ENCODE measurements around the gene SORCS2. TPM values are rescaled to one million over a fixed set of nuclear protein-coding genes. Genes with fewer than 3 reads are reported as not detected.

The SORCS2 gene
- total RNA-seq, 5 donors from 2014 or later (not counting 1 experiment from before 2014, with no cell fraction given) = 0.22 TPM; not detected in 4

DNA sequence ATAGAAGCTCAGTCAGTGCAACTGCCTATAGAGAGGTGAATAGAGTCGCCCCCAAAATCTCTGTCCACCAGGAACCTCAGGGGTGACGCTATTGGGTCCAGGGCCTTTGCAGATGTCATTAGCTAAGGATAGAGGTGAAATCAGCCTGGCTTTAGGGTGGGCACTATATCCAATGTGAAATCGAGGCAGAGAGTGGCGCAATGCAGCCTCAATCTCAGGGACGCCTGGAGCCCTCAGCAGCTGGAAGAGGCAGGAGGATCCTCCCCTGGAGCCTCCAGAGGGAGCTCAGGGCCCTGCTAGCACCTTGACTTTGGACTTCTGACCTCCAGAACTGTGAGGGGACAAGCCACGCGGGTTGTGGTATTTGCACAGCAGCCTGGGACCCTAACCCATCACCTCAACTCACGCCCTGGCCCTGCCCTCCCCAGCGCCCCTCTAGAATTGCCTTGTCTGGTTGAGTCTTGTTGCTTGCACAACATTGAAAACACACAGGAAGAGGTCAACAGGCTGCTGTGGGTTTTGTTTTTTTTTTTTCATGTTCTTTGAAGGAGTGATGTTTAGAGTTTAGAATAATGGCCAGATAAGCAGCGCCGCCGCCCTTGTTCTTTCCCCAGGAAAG lies 331.8 kb downstream of the SORCS2 start:
- Mint-ChIP-seq H3K36me3 (no peaks in the 10 kb centered on the region), H3K27me3 (peaks cover 14 to 63% of the 10 kb centered on the region in 2 donors), H3K27ac (peak overlapping the region in 1 of 2 donors; percentile 24), H3K9me3 (no peaks in the 10 kb centered on the region), H3K4me3 (peak overlapping the region in 1 of 3 donors; percentile 21), H3K4me1 (peaks cover 0 to 30% (median 10%) of the 10 kb centered on the region in 3 donors)
- Histone ChIP-seq H3K4me1 (ENCODE audit: control insufficient read depth in 1 of 2, extremely low read depth in 1 of 2, insufficient read depth in 2 of 2, low read length in 2 of 2) (peaks cover 0 to 24% of the 10 kb centered on the region in 2 experiments), H3K4me3 (ENCODE audit: control insufficient read depth in 1 of 2, extremely low read depth in 1 of 2, low read length in 1 of 2) (no peak overlapping the region), H3K27ac (ENCODE audit: low read length) (no peak overlapping the region), H3K27me3 (replicated peaks in 1 of 2; ENCODE audit: control insufficient read depth in 2 of 2, extremely low read depth in 1 of 2, insufficient read depth in 2 of 2, low read length in 1 of 2) (peaks cover 0 to 64% of the 10 kb centered on the region in 2 experiments), H3K9me3 (no peaks in the 10 kb centered on the region), H3K36me3 (ENCODE audit: control insufficient read depth in 2 of 2, extremely low read depth in 1 of 2, insufficient read depth in 1 of 2, low read length in 1 of 2) (no peaks in the 10 kb centered on the region)
- ATAC-seq (replicated peaks in 1 of 4) = no peak
- no peak for DNase-seq
- ChIA-PET POLR2A (no interaction called here), CTCF (no interaction called here)
- 57% methylated on average over 9 of the region's 12 CpGs for WGBS (ENCODE audit: insufficient coverage)

DNA sequence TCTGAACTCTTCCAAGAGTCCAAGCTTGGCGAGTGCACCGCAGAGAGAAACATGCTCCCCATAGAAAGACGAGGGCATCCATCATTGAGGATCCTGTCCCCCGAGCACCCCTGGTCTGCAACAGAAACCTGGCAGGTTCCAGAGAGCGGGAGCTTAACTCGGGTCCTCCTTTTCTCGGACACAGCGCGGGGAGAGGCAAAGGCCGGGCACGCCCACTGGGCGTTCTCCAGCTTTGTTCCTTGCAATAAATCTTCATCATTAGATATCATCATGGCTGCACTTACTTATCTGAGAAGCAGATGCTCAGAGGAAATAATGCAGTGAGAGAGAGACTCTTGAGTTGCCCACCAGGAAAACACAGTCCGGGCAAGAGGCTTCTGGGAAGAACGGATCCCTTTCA lies 332.5 kb downstream of the SORCS2 start:
- Mint-ChIP-seq H3K27me3 (peaks cover 17 to 60% of the 10 kb centered on the region in 2 donors), H3K4me3 (peak overlapping the region in 1 of 3 donors; percentile 17), H3K27ac (no peak overlapping the region), H3K36me3 (no peaks in the 10 kb centered on the region), H3K4me1 (peaks cover 0 to 30% (median 10%) of the 10 kb centered on the region in 3 donors), H3K9me3 (no peaks in the 10 kb centered on the region)
- ChIA-PET CTCF (no interaction called here), POLR2A (no interaction called here)
- no peak for ATAC-seq (replicated peaks in 1 of 4)
- Histone ChIP-seq H3K9me3 (no peaks in the 10 kb centered on the region), H3K36me3 (ENCODE audit: control insufficient read depth in 2 of 2, extremely low read depth in 1 of 2, insufficient read depth in 1 of 2, low read length in 1 of 2) (no peaks in the 10 kb centered on the region), H3K4me1 (ENCODE audit: control insufficient read depth in 1 of 2, extremely low read depth in 1 of 2, insufficient read depth in 2 of 2, low read length in 2 of 2) (peaks cover 0 to 24% of the 10 kb centered on the region in 2 experiments), H3K27ac (ENCODE audit: low read length) (no peak overlapping the region), H3K27me3 (replicated peaks in 1 of 2; ENCODE audit: control insufficient read depth in 2 of 2, extremely low read depth in 1 of 2, insufficient read depth in 2 of 2, low read length in 1 of 2) (peaks cover 0 to 61% of the 10 kb centered on the region in 2 experiments), H3K4me3 (ENCODE audit: control insufficient read depth in 1 of 2, extremely low read depth in 1 of 2, low read length in 1 of 2) (no peak overlapping the region)
- 42% methylated on average over 6 of the region's 14 CpGs for WGBS (ENCODE audit: insufficient coverage)
- no peak for DNase-seq

- Histone ChIP-seq H3K27ac (ENCODE audit: low read length) (no peak overlapping the region), H3K9me3 (no peaks in the 10 kb centered on the region), H3K36me3 (ENCODE audit: control insufficient read depth in 2 of 2, extremely low read depth in 1 of 2, insufficient read depth in 1 of 2, low read length in 1 of 2) (no peaks in the 10 kb centered on the region), H3K27me3 (replicated peaks in 1 of 2; ENCODE audit: control insufficient read depth in 2 of 2, extremely low read depth in 1 of 2, insufficient read depth in 2 of 2, low read length in 1 of 2) (peaks cover 0 to 60% of the 10 kb centered on the region in 2 experiments), H3K4me1 (ENCODE audit: control insufficient read depth in 1 of 2, extremely low read depth in 1 of 2, insufficient read depth in 2 of 2, low read length in 2 of 2) (peaks cover 0 to 24% of the 10 kb centered on the region in 2 experiments), H3K4me3 (ENCODE audit: control insufficient read depth in 1 of 2, extremely low read depth in 1 of 2, low read length in 1 of 2) (no peak overlapping the region)
- Mint-ChIP-seq H3K4me1 (peaks cover 0 to 30% (median 10%) of the 10 kb centered on the region in 3 donors), H3K9me3 (no peaks in the 10 kb centered on the region), H3K27me3 (peaks cover 17 to 48% of the 10 kb centered on the region in 2 donors), H3K4me3 (no peak overlapping the region), H3K36me3 (no peaks in the 10 kb centered on the region), H3K27ac (no peak overlapping the region)
- ATAC-seq (replicated peaks in 1 of 4) (no peak), DNase-seq (no peak)
- ChIA-PET CTCF (no interaction called here), POLR2A (no interaction called here)
- WGBS (ENCODE audit: insufficient coverage) = 82% methylated on average over 6 of the region's 13 CpGs
These were observed 334.2 kb downstream of the SORCS2 start for GRCh38 chr4:7526491-7526890.

- 91% methylated on average over 17 of the region's 28 CpGs for WGBS (ENCODE audit: insufficient coverage)
- H3K27ac Mint-ChIP-seq = no peak overlapping the region
- no peak overlapping the region for H3K4me3 Mint-ChIP-seq
- Histone ChIP-seq H3K27me3 (replicated peaks in 1 of 2; ENCODE audit: control insufficient read depth in 2 of 2, extremely low read depth in 1 of 2, insufficient read depth in 2 of 2, low read length in 1 of 2) (peaks cover 0 to 56% of the 10 kb centered on the region in 2 experiments), H3K36me3 (ENCODE audit: control insufficient read depth in 2 of 2, extremely low read depth in 1 of 2, insufficient read depth in 1 of 2, low read length in 1 of 2) (no peaks in the 10 kb centered on the region), H3K9me3 (no peaks in the 10 kb centered on the region), H3K4me1 (ENCODE audit: control insufficient read depth in 1 of 2, extremely low read depth in 1 of 2, insufficient read depth in 2 of 2, low read length in 2 of 2) (peaks cover 0 to 19% of the 10 kb centered on the region in 2 experiments), H3K27ac (ENCODE audit: low read length) (no peak overlapping the region), H3K4me3 (ENCODE audit: control insufficient read depth in 1 of 2, extremely low read depth in 1 of 2, low read length in 1 of 2) (no peak overlapping the region)
- ChIA-PET CTCF (no interaction called here), POLR2A (no interaction called here)
- peaks cover 0 to 27% (median 10%) of the 10 kb centered on the region in 3 donors for H3K4me1 Mint-ChIP-seq
- DNase-seq (no peak), ATAC-seq (replicated peaks in 1 of 4) (no peak)
- no peaks in the 10 kb centered on the region for H3K9me3 Mint-ChIP-seq
- H3K36me3 Mint-ChIP-seq = no peaks in the 10 kb centered on the region
- peaks cover 17 to 45% of the 10 kb centered on the region in 2 donors for H3K27me3 Mint-ChIP-seq
These were observed 334.7 kb downstream of the SORCS2 start for GRCh38 chr4:7526929-7527535.

GRCh38 chr4:7529368-7530080 lies 337.2 kb downstream of the SORCS2 start:
- Mint-ChIP-seq H3K4me1 (peaks cover 0 to 11% (median 5%) of the 10 kb centered on the region in 3 donors), H3K4me3 (no peak overlapping the region), H3K36me3 (no peaks in the 10 kb centered on the region), H3K27me3 (peaks cover 17 to 29% of the 10 kb centered on the region in 2 donors), H3K27ac (no peak overlapping the region), H3K9me3 (no peaks in the 10 kb centered on the region)
- ChIA-PET CTCF (no interaction called here), POLR2A (no interaction called here)
- H3K4me1 ChIP-seq (ENCODE audit: control insufficient read depth in 1 of 2, extremely low read depth in 1 of 2, insufficient read depth in 2 of 2, low read length in 2 of 2) = peaks cover 0 to 6% of the 10 kb centered on the region in 2 experiments
- H3K36me3 ChIP-seq (ENCODE audit: control insufficient read depth in 2 of 2, extremely low read depth in 1 of 2, insufficient read depth in 1 of 2, low read length in 1 of 2) = no peaks in the 10 kb centered on the region
- no peak overlapping the region for H3K4me3 ChIP-seq (ENCODE audit: control insufficient read depth in 1 of 2, extremely low read depth in 1 of 2, low read length in 1 of 2)
- peaks cover 0 to 48% of the 10 kb centered on the region in 2 experiments for H3K27me3 ChIP-seq (replicated peaks in 1 of 2; ENCODE audit: control insufficient read depth in 2 of 2, extremely low read depth in 1 of 2, insufficient read depth in 2 of 2, low read length in 1 of 2)
- H3K9me3 ChIP-seq = no peaks in the 10 kb centered on the region
- H3K27ac ChIP-seq (ENCODE audit: low read length) = no peak overlapping the region
- 58% methylated on average over 10 of the region's 12 CpGs for WGBS (ENCODE audit: insufficient coverage)
- no peak for ATAC-seq (replicated peaks in 1 of 4)
- DNase-seq = no peak

GRCh38 chr4:7530082-7530481 lies 337.7 kb downstream of the SORCS2 start:
- DNase-seq (no peak), ATAC-seq (replicated peaks in 1 of 4) (no peak)
- H3K9me3 Mint-ChIP-seq = no peaks in the 10 kb centered on the region
- Histone ChIP-seq H3K4me1 (ENCODE audit: control insufficient read depth in 1 of 2, extremely low read depth in 1 of 2, insufficient read depth in 2 of 2, low read length in 2 of 2) (peaks cover 0 to under 1% of the 10 kb centered on the region in 2 experiments), H3K27me3 (replicated peaks in 1 of 2; ENCODE audit: control insufficient read depth in 2 of 2, extremely low read depth in 1 of 2, insufficient read depth in 2 of 2, low read length in 1 of 2) (peaks cover 0 to 52% of the 10 kb centered on the region in 2 experiments), H3K27ac (ENCODE audit: low read length) (no peak overlapping the region), H3K4me3 (ENCODE audit: control insufficient read depth in 1 of 2, extremely low read depth in 1 of 2, low read length in 1 of 2) (no peak overlapping the region), H3K36me3 (ENCODE audit: control insufficient read depth in 2 of 2, extremely low read depth in 1 of 2, insufficient read depth in 1 of 2, low read length in 1 of 2) (no peaks in the 10 kb centered on the region), H3K9me3 (no peaks in the 10 kb centered on the region)
- POLR2A ChIA-PET = no interaction called here
- H3K4me1 Mint-ChIP-seq = peaks cover 0 to 6% (median 0%) of the 10 kb centered on the region in 3 donors
- H3K4me3 Mint-ChIP-seq = no peak overlapping the region
- H3K36me3 Mint-ChIP-seq = no peaks in the 10 kb centered on the region
- CTCF ChIA-PET = no interaction called here
- 27% methylated on average over 5 of the region's 7 CpGs for WGBS (ENCODE audit: insufficient coverage)
- no peak overlapping the region for H3K27ac Mint-ChIP-seq
- H3K27me3 Mint-ChIP-seq = peaks cover 15 to 25% of the 10 kb centered on the region in 2 donors
